ENCODE data around the gene DNAJB6. TPM values are rescaled to one million over a fixed set of nuclear protein-coding genes. Genes with fewer than 3 reads are reported as not detected.

Gene DNAJB6
- total RNA-seq, 1 experiment from 2014 or later, result 97.4 TPM

GRCh38 chr7:157366722-157367121 lies 29.9 kb downstream of the DNAJB6 start:
- DNase-seq (ENCODE audit: low read depth), result no peak

- no peak for DNase-seq (ENCODE audit: low read depth)
Observed at GRCh38 chr7:157368955-157369354, 32.2 kb downstream of the DNAJB6 start.

GRCh38 chr7:157370742-157371141 lies 33.9 kb downstream of the DNAJB6 start:
- no peak for DNase-seq (ENCODE audit: low read depth)

- no peak for DNase-seq (ENCODE audit: low read depth)
Observed at GRCh38 chr7:157371296-157371695, 34.5 kb downstream of the DNAJB6 start.

GRCh38 chr7:157372300-157373232 lies 35.8 kb downstream of the DNAJB6 start:
- DNase-seq (ENCODE audit: low read depth), result no peak

GRCh38 chr7:157373493-157373892 lies 36.7 kb downstream of the DNAJB6 start:
- no peak for DNase-seq (ENCODE audit: low read depth)

GRCh38 chr7:157375410-157375809 lies 38.6 kb downstream of the DNAJB6 start:
- DNase-seq (ENCODE audit: low read depth), result no peak

GRCh38 chr7:157377436-157378124 lies 40.8 kb downstream of the DNAJB6 start:
- DNase-seq (ENCODE audit: low read depth), result no peak

- no peak for DNase-seq (ENCODE audit: low read depth)
Observed at GRCh38 chr7:157378390-157378789, 41.6 kb downstream of the DNAJB6 start.

GRCh38 chr7:157379493-157379892 lies 42.7 kb downstream of the DNAJB6 start:
- DNase-seq (ENCODE audit: low read depth), result no peak

- no peak for DNase-seq (ENCODE audit: low read depth)
Observed at GRCh38 chr7:157380416-157380815, 43.6 kb downstream of the DNAJB6 start.

GRCh38 chr7:157383868-157384267 lies 47.1 kb downstream of the DNAJB6 start:
- no peak for DNase-seq (ENCODE audit: low read depth)

GRCh38 chr7:157384301-157384700 lies 47.5 kb downstream of the DNAJB6 start:
- DNase-seq (ENCODE audit: low read depth), result no peak

GRCh38 chr7:157386979-157387800 lies 50.4 kb downstream of the DNAJB6 start:
- peak; percentile 73 for DNase-seq (ENCODE audit: low read depth)

- DNase-seq (ENCODE audit: low read depth), result no peak
Observed at GRCh38 chr7:157388301-157388700, 51.5 kb downstream of the DNAJB6 start.

GRCh38 chr7:157389951-157390730 lies 53.3 kb downstream of the DNAJB6 start:
- peak; percentile 83 for DNase-seq (ENCODE audit: low read depth)

GRCh38 chr7:157391036-157391710 lies 54.4 kb downstream of the DNAJB6 start:
- DNase-seq (ENCODE audit: low read depth), result no peak

GRCh38 chr7:157392256-157393037 lies 55.6 kb downstream of the DNAJB6 start:
- DNase-seq (ENCODE audit: low read depth), result no peak

GRCh38 chr7:157394246-157395191 lies 57.7 kb downstream of the DNAJB6 start:
- no peak for DNase-seq (ENCODE audit: low read depth)
